GM20000 (cell line): Measurements from ENCODE around the gene HMOX2.

Source experiments
- DNase-seq: peaks from one replicate; pipeline ENCODE4 v3.0.0; 2012; ENCODE audit warnings: low spot score
- CTCF ChIP-seq: IDR thresholded peaks from 2 replicates; pipeline ENCODE4 v1.5.1; 2012; ENCODE audit warnings: mild to moderate bottlenecking, control low read depth; ENCODE audit errors: extremely low read depth, missing control alignments

HMOX2 gene

GRCh38 chr16:4452674-4453073 is 23.5 kb upstream of the HMOX2 start:
- TF ChIP-seq CTCF = no peak

GRCh38 chr16:4454623-4455022 is 21.6 kb upstream of the HMOX2 start:
- DNase-seq = no peak
- no peak for TF ChIP-seq CTCF

More at GRCh38 chr16:4452674-4453073, 23.5 kb upstream of the HMOX2 start:
- no peak for DNase-seq

GRCh38 chr16:4455081-4455480 is 21.1 kb upstream of the HMOX2 start:
- DNase-seq = no peak
- TF ChIP-seq CTCF = no peak

- no peak for TF ChIP-seq CTCF
- no peak for DNase-seq
Observed at GRCh38 chr16:4455951-4456350, 20.2 kb upstream of the HMOX2 start.

GRCh38 chr16:4460936-4461249 is 15.3 kb upstream of the HMOX2 start:
- TF ChIP-seq CTCF = no peak
- no peak for DNase-seq

GRCh38 chr16:4461250-4462085 is 14.7 kb upstream of the HMOX2 start:
- DNase-seq = no peak
- no peak for TF ChIP-seq CTCF

- DNase-seq = no peak
- TF ChIP-seq CTCF = no peak
Observed at GRCh38 chr16:4463522-4464163, 12.6 kb upstream of the HMOX2 start.
